ENCODE measurements around the gene TTC28.

The TTC28 gene

GRCh38 chr22:27990879-27991278 is 688.8 kb downstream of the TTC28 start:
- DNase-seq (ENCODE audit: low read depth, low spot score) = no peak

DNA sequence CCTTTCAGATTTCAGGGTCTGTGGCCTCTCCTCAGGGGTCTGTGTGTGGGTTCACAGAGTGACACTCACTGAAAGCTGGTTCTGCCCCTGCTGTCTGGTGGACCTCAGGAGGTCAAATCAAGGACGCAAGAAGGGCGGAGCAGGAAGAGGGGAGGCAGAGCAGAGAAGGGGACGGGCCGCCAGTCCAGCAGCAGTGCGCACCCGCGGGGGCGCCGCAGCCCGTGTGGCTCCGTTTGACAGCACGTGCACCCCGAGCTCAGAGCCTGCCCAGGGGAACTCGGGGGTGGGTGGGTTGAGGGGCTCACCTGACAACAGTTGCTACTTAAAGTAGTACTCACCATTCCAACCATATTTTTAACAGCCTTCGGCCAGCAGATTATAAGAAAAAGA is 689.2 kb downstream of the TTC28 start:
- DNase-seq (ENCODE audit: low read depth, low spot score) = no peak

DNA sequence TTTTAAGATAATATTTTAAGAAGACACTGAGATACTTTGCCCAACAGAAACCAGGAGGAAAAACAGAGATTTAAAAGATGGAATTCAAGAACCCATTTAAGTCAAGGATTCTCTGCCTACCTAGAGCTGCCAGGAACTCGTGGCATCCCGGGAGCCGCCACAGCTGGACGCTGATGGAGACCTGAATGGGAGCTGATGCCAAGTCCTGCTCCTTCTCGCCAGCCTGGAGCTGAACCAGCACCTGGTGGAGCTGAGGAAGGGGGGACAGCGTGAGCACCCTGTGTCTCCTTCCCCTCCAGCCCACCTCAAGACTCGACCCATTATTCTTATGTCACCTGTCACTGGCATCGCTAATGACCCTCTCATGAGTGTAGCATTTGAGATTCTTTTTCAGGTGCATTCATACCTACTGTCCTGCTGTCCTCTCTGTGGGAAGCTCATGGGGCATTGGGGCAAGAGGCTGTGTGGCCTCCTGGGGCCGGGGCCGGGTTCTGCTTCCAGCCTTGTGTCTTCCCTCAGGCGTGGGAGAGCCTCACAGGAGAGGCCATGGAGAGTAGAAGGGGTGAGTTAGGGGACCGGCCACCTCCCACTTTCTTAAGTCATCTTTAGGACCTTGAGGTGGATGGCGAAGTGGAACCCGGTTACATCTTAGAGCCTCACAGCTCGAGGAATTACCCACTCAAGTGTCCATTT is 689.7 kb downstream of the TTC28 start:
- DNase-seq (ENCODE audit: low read depth, low spot score) = no peak

DNA sequence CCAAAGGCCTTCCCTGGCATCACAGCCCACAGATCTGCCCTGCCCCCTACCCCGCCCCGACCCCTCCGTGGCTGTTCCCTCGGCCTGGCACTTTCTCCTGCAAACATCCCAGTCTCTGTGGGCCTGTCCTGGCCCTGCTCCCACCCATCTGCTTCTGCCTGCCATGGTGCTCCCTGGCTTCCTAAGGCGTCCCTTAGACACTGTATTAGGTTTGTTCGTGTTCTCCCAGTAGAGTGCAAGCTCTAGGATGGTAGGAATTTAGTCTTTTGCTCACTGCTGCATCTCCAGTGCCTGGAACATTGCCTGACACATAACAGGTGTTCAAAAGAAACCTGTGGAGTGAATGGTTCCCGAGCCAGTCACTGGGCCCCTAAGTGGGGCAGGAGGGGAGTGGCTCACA is 690.9 kb downstream of the TTC28 start:
- DNase-seq (ENCODE audit: low read depth, low spot score) = no peak

DNA sequence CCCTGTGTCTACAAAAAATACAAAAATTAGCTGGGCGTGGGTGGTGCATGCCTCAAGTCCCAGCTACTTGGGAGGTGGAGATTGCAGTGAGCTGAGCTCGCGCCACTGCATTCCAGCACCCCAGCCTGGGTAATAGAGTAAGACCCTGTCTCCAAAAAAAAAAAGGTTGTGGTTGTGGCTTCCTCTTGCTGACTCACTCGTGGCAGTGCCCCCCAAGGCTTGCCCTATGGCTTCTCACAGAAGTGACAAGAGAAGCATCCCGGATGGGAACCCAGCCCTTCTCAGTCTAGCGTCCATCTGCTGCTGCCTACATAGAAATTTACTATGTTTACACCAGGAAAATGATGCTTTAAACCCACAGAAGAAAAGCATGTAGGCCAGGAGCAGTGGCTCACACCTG is 692.1 kb downstream of the TTC28 start:
- DNase-seq (ENCODE audit: low read depth, low spot score) = peak; percentile 66

DNA sequence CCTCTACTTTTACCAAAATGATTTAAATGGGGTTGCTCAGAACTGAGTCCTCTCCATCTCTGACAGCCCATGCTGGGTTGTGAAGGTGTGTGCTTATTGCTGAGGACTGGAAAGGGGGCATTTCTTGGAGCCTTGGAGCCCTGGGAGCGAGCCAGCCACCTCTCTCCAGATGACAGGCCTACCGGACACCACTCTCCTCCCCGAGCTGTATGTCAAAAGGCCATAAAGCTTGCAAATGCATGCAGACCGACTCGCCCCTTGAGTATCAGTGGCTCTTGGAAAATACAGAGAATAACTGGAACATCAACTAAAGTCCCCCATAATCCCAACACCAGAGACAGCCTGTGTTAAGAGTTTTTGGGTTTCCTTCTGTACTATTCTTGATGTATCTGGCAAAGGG is 692.7 kb downstream of the TTC28 start:
- DNase-seq (ENCODE audit: low read depth, low spot score) = no peak

DNA sequence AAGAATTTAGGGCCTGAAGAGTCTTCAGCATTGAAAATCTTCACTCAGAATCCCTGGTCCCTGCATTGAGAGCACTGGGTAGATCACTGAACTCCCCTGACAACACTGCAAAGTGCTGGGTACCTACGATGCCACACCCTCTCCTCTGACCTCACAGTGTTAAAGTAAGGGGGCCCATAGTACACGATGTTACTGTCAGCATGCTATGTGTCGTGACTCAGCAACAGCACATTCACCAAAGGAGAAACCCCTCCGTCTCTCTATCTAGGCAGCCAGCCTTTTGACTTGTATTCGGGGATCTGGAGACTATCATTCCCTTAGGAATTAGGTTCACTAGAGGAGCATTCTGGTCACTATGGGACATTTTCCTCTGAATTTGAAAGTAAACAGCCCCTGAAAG is 693.2 kb downstream of the TTC28 start:
- DNase-seq (ENCODE audit: low read depth, low spot score) = no peak

DNA sequence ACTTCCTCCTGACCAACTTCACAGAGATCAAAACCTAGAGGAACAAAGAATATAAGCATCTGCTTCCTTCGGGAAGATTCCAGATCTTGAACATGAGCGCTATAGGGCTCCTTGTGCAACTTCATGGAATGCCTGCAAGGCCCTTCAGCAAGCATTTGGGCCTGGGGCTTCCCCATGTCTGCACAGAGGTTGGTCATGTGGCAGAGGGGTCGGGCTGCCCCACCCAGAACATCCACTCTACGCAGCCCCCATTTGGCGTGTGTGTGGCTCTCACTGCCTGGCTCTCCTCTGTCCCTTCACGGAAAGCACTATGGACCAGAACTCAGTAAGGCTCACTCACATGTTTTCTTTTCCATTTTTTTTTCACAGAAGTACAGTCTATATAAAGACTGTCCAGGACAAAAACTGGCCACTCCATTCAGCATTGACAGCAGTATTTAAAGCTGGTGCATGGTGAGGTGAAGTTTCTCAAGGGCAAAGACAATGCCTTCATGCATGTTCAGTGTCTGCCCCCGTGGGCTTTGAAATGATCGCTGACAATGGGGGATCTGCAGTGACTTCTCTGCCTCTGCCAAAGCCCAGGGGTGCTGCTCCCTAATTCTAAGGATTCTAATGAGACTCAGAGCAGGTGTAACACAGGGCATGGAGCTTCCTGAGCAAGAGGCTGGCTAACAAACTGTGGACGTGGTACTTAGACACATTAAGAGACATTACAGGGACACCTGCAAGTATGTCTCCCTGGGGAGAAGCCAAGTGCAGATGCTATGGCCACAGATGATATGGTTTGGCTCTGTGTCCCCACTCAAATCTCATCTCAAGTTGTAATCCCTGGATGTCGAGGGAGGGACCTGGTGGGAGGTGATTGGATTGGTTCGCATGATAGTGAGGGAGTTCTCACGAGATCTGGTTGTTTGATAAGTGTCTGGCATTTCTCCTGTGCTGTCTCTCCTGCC is 694.0 kb downstream of the TTC28 start:
- no peak for DNase-seq (ENCODE audit: low read depth, low spot score)

DNA sequence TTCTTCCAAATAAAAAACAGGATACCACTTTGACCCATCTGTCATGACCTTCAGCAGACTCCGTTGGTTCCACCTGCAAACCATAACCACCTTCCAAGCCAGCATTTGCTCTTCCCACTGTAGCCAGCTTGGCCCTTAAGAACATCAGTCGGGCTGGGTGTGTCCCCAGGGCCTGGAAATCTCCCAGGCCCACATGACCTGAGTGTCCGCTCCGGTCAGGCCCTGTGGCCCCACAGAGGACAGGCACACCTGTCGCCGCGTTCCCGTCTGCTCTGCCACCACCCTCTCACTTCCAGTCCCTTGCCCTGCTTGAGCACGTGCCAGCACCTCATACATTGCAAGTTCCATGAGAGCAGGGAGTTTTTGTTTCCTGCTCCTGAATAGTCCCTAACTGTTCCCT is 694.9 kb downstream of the TTC28 start:
- no peak for DNase-seq (ENCODE audit: low read depth, low spot score)

DNA sequence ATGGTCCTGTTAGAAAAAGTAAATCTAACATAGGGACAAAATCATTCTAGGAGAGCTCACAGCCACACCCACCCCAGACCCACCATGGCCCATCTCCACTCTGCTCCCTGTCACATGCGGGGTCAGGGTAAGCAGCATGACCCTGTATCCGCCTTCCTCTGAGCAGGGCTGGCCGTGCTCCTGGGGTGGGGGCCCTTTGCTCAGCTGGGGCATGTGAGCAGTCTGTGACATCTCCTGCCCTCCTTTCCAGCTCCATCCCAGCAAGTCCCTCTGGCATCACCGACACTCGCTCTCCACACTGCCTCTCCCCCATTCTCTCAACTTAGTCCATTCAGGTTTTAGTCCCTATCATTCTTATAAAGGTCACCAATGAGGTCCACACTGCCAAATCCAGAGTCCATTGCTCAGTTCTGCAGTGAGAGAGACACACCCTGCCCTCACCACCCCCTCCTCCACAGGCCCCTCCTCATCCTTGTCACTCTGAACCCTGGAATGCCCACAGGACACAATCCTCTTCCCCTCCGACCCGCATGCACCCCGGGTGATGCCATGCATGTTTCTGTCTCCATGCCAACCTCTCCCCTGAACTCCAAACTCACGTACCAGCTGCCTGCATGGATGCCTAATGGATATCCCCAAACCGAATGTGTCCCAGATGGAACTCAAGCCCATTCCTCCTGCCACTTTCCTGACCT is 695.5 kb downstream of the TTC28 start:
- DNase-seq (ENCODE audit: low read depth, low spot score) = no peak

GRCh38 chr22:27983361-27983791 is 696.3 kb downstream of the TTC28 start:
- no peak for DNase-seq (ENCODE audit: low read depth, low spot score)

- DNase-seq (ENCODE audit: low read depth, low spot score) = no peak
These were observed 696.9 kb downstream of the TTC28 start for GRCh38 chr22:27982630-27983180.

DNA sequence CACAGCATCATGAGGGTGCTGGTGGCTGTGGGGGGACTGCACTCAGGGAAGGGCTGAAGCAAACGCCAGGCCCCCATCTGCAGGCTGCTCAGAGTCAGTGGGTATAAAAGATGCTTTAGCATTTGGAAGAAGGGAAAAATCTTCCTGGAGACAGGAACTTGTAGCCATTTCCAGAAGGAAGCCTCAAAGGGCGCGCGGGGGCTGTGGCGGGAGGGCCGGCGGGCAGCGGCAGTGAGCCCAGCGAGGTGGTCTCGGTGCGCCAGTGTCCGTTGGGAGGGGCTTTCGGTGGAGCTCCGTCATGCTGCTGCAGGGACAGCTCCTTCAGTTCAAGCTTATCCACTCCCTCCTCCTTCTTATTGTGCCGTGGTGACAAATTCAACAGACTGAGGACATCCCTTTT is 697.5 kb downstream of the TTC28 start:
- no peak for DNase-seq (ENCODE audit: low read depth, low spot score)

DNA sequence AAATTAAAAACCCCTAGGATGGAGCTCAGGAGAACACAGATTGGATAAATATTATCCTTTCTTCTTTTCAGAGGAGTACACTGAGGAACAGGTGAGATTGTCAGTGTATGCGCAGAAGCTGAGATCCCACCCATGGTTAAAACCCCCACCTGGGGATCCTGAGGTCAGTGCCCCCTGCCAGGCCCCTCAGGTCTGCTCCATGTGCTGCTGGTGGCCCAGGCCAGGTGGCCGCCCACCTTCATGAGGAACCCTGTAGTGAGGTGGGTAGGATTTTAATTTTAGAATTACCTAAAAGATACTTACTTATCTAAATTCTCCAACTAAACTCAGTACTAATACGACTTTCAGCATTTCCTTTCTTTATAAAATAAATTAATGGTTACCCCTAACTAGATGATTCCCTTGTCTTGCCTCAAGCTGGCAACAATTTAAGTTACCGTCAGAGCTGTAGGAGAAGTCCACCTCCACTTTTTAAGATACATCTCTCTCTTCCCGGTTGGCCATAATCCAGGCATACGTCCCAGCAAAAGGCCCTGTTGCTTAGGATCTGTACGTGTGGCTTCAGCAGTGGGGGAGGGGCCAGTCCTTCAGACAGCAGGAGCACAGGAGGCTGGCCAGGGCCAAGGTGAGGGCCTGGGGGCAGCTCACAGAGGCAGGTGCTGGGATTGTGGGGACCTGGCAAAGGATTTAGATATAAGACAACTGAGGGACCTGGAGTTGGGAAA is 699.1 kb downstream of the TTC28 start:
- no peak for DNase-seq (ENCODE audit: low read depth, low spot score)

- DNase-seq (ENCODE audit: low read depth, low spot score) = no peak
These were observed 700.8 kb downstream of the TTC28 start for GRCh38 chr22:27978802-27979201.

DNA sequence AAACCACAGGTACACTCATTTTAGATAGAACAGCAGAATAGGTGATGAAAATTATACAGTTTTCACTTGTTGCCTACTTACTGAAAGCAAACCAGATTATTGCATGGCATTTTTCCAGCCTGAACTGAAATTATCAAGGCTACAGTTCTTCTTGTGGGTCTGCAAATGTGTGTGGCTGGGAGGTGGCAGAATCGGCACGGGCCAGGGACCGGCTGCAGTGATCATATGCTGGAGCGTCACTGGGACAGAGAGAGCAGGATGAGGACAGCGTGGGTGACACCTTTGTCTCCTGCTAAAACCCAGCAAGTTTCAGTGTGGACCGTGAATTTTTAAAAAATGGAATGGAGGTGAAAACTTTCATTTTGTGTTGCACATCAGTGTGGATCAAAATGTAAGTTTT is 701.3 kb downstream of the TTC28 start:
- no peak for DNase-seq (ENCODE audit: low read depth, low spot score)

DNA sequence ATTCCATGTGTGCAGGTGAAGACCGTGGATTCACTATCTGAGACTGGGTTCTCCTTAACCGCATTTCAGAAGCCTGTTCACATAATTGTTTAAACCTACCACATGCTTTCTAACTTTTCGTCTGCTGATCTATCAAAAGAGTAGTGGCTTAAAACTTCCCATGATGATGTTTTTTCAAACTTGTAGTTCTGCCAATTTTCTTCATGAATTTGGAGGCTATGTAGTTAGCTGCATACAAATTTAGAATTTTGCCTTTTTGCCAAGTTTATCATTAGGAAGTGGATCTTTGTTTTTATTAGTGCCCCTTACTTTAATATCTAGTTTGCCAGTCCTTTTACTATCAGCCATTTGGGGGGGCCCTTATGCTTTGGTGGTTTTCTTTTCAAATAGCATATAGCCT is 703.1 kb downstream of the TTC28 start:
- DNase-seq (ENCODE audit: low read depth, low spot score) = no peak

DNA sequence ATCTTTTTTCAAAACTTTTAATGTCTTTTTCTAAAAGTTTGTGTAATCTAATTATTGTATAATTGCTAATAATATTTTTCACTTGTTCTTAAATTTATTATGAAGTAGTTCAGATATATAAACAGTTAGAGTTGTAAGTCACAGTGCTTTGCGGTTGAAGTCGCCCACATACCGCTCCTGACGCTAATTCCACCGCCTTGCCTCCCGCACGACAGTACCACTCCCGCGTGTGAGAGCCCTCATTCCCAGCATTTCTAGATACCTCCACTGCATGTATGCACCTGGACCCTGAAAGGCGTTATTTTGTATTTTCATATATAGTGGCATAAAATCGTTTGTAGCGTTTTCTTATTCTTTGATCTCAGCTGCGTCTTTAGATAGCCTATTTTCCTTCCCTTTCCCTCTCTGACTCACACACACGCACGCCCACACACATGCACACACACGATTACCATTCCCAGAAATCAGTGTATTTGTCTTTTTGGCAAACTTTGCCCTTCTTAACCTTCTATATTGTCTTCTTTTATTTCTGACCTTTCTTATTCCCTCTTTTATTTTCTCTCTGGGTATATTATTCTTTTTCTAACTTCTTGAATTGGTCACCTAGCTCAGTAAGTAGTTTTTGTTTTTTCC is 704.1 kb downstream of the TTC28 start:
- DNase-seq (ENCODE audit: low read depth, low spot score) = no peak

DNA sequence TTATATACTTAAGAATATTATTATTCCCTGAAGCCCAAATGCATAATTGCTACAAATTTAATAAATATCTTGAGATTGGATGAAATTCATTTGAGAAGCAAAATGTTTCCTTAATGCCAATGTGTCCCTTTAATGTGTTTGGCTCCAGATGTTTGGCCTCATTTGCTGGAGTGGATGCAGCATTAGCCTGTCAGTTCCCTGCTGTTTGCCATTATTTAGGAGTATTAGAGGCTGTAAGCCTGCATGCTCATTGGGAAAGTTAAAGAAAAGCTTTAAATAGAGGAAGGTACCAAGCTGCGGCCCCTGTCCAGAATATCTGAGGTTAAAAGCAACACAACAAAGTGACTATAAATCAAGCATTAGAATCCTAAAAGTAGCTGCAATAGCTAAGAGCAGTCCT is 705.8 kb downstream of the TTC28 start:
- DNase-seq (ENCODE audit: low read depth, low spot score) = no peak

DNA sequence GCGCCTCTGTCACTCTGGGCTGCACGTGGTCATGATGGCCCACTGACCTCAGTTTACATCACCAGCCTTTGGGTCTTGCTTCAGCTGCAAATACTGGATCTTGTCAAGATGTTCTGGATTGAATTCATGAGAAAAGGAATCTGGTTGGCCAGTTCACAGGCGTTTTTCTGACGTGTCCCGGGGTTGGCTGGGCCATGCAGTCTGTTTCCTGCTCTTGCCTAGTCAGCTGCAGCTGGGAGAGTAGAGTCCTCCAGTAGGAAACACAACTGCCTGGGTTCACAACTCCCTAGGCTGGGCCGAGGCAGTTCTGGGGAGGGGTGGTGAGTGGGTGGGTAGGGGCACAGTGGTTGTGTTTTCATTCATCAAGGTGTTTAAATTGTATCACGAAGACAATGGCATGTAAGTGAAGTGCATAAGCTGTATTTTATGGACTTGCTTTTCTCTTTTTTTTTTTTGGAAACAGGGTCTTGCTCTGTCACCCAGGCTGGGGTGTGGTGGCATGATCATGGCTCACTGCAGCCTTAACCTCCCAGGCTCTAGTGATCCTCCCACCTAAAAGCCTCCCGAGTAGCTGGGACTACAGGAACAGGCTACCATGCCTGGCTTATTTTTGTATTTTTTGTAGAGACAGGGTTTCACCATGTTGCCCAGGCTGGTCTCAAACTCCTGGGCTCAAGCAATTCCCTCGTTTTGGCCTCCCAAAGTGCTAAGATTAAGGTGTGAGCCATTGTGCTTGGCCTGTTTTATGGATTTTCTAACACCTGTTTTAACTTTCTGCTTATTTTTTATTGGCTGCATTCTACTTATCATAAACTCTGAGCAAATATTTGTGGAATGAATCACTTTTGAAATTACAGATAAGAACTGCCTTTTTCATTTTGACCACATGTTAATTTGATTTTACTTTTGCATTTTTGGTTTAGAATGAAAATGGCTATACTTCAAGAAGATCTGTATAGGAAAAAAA is 706.6 kb downstream of the TTC28 start:
- DNase-seq (ENCODE audit: low read depth, low spot score) = no peak
